ENCODE data around the gene NDNF.

The NDNF gene

DNA sequence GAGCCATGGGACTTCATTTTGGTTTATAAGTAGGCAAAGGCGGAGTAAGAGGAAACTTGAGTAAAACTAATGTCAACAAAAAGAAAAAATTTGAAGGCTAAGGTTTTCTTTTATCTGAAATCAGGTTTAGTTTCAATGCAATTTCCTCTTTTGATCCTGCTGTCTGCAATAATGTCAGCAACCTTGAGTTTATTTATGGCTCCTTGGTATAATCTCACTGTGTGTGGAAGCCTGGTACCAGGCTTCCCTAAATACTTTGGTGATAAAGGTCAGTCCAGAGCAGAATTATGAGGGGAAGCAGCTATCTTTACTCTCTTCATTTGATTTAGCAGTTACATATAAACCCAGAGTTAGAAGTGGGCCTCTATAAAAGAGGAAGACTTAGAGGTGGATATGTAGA, 57.8 kb downstream of the NDNF start:
- no peak for DNase-seq

GRCh38 chr4:121011780-121012340, 60.5 kb downstream of the NDNF start:
- no peak for DNase-seq

- DNase-seq = no peak
These were observed 61.2 kb downstream of the NDNF start for GRCh38 chr4:121011138-121011537.

GRCh38 chr4:121009578-121010478, 62.5 kb downstream of the NDNF start:
- no peak for DNase-seq

- no peak for DNase-seq
These were observed 64.7 kb downstream of the NDNF start for GRCh38 chr4:121007660-121008059.

DNA sequence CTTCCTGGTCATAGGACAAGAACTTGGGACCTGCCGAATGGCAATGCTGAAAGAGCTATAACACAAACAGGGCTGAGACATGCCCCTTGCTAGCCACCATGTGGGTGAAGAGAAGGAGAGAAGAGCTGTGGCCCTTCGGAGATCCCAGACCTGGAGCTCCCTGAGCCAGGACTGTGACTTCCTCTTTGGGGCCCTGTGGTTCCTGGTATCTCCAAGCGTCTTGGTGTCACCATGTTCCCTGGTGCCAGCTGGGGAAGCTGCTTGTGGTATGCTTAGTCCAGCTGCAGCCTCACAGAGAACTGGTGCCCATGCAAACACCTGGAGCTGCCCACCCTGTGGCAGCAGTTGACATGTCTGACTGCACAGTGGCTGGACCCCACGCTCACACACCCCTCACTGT, 68.5 kb downstream of the NDNF start:
- no peak for DNase-seq

DNA sequence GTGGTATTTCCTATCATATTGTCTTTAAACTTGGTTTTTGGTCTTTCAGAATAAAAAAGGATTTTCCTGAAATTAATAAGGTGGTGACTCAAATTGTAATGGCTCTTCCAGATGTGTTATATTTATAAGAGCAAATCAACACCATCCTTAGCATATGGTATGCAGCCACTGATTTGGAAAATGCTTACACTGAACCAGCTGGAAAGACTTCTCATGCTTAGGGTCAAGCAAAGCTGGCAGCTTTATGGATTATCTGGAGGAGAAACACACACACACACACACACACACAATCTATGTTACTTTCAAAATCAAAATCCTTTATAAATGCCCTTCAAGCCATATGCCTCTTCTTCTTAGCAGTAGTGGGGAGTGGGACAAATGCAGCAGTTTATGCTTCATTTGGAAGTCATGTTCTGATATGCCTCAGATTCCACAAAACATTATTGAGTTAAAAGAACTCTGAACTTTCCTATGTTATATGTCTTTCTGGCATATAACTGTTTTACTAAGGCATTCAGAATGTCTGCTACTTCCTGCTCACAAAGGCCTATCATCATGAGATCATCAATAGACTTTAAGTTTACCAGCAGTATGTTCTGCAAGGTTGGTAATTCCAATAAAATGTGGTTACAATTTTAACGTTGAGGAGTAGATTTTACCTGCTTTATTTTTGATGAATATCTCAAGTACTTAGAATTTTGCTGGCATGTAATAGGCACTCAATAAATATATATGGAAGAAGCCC, 76.9 kb downstream of the NDNF start:
- no peak for DNase-seq

DNA sequence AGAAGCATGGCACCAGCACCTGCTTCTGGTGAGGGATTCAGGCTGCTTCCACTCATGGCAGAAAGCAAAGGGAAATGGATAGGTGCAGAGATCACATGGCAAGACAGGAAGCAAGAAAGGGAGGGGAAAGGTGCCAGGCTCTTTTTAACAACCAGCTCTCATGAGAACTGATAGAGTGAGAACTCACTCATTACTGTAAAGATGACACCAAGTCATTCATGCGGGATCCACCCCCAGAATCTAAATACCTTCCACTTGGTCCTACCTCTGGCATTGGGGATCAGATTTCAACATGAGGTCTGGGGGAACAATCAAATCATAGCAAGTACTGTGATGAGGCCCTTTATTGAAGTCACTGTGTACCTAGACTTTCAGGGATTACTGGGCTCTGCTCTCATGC, 77.8 kb downstream of the NDNF start:
- DNase-seq = no peak

GRCh38 chr4:120991885-120992284, 80.5 kb downstream of the NDNF start:
- no peak for DNase-seq

- DNase-seq = no peak
These were observed 82.1 kb downstream of the NDNF start for GRCh38 chr4:120990246-120990645.
